ENCODE data around the gene SLCO2B1. TPM values are rescaled to one million over a fixed set of nuclear protein-coding genes. Genes with fewer than 3 reads are reported as not detected.

The SLCO2B1 gene
- total and polyA plus RNA-seq, 2 of the 8 experiments (the other 6 are each of a cell fraction or from before 2014, with no cell fraction given), result 0.03 TPM; not detected in 1

- H3K14ac ChIP-seq (ENCODE audit: insufficient read length), result no peak overlapping the region
- 100% methylated on average over 1 of the region's 3 CpGs; no CpG with 5 or more reads in 1 of the 2 experiments for WGBS, 2 experiments (ENCODE audit: extremely low coverage in 1 of 2, insufficient coverage in 1 of 2, insufficient read length in 1 of 2, insufficient replicate concordance in 2 of 2, low coverage in 1 of 2, low lambda C conversion rate in 2 of 2, missing lambda C conversion rate in 1 of 2)
- DNase-seq (ENCODE audit: low read depth in 1 of 2, low spot score in 2 of 2) (no peak), FAIRE-seq (no peak)
- H4K91ac ChIP-seq (replicated peaks; ENCODE audit: insufficient read length, low read length), result no peak overlapping the region
- H3K4me3 ChIP-seq (ENCODE audit: extremely low read depth in 1 of 4, insufficient read depth in 2 of 4, low read depth in 3 of 4, low read length in 4 of 4), result no peak overlapping the region
- H3K4me1 ChIP-seq (replicated peaks in 1 of 4; ENCODE audit: control insufficient read depth in 3 of 4, insufficient read depth in 4 of 4, low read length in 3 of 4), result no peaks in the 10 kb centered on the region
- H2AFZ ChIP-seq (ENCODE audit: low read length), result no peak overlapping the region
- H2BK15ac ChIP-seq (ENCODE audit: low read length), result no peak overlapping the region
- no peak overlapping the region for H3K4ac ChIP-seq (replicated peaks; ENCODE audit: insufficient read length, low read depth, low read length)
- H3K23ac ChIP-seq (ENCODE audit: insufficient read length), result no peak overlapping the region
- no peak overlapping the region for H2BK5ac ChIP-seq (ENCODE audit: low read depth, low read length)
- H2BK20ac ChIP-seq (ENCODE audit: low read length), result no peak overlapping the region
- H3K23me2 ChIP-seq (ENCODE audit: low read depth, low read length), result no peaks in the 10 kb centered on the region
- no peaks in the 10 kb centered on the region for H3K79me2 ChIP-seq (ENCODE audit: control insufficient read depth in 1 of 2, insufficient read depth in 2 of 2, low read length in 2 of 2)
- no peak overlapping the region for H3K18ac ChIP-seq (ENCODE audit: extremely low read depth, low read length)
- no peaks in the 10 kb centered on the region for H3K79me1 ChIP-seq (ENCODE audit: low read depth, low read length)
- CTCF ChIA-PET (ENCODE audit: partially characterized antibody), result interaction anchor here (0.6 to 29.8 kb wide), 23 partner anchors 10 to 352 kb away, joined by 3 to 952 read pairs (median 5); partner anchors contain the start of genes SLCO2B1 and TPBGL
- H3K27me3 ChIP-seq (replicated peaks in 1 of 4; ENCODE audit: control insufficient read depth in 3 of 4, extremely low read depth in 1 of 4, insufficient read depth in 3 of 4, low read length in 3 of 4), result no peaks in the 10 kb centered on the region
- no peak overlapping the region for H2BK12ac ChIP-seq (ENCODE audit: low read depth, low read length)
- TF ChIP-seq CTBP2 (IDR thresholded peaks at IDR 0.05; ENCODE audit: borderline replicate concordance, insufficient read depth, insufficient read length, low read length) (no peak), JUND (IDR thresholded peaks at IDR 0.05; ENCODE audit: low read length) (no peak), KDM1A (IDR thresholded peaks at IDR 0.05; ENCODE audit: borderline replicate concordance, low read length) (no peak), SRF (IDR thresholded peaks at IDR 0.05; ENCODE audit: low read depth, low read length) (no peak), TCF12 (IDR thresholded peaks at IDR 0.05; ENCODE audit: low read depth, low read length) (no peak), SP4 (IDR thresholded peaks at IDR 0.05; ENCODE audit: low read length) (no peak), MAFK (IDR thresholded peaks at IDR 0.05; ENCODE audit: low read depth, low read length) (no peak), HDAC2 (IDR thresholded peaks at IDR 0.05; ENCODE audit: borderline replicate concordance in 1 of 2, low read depth in 2 of 2, low read length in 2 of 2) (no peak), SP1 (IDR thresholded peaks at IDR 0.05; ENCODE audit: low read depth, low read length) (no peak), CEBPB (IDR thresholded peaks at IDR 0.05; ENCODE audit: low read depth, low read length) (no peak), RFX5 (IDR thresholded peaks at IDR 0.05; ENCODE audit: borderline replicate concordance, low read depth, low read length) (no peak)
- TF ChIP-seq, protein P1, sequence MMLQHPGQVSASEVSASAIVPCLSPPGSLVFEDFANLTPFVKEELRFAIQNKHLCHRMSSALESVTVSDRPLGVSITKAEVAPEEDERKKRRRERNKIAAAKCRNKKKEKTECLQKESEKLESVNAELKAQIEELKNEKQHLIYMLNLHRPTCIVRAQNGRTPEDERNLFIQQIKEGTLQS (IDR thresholded peaks at IDR 0.05; ENCODE audit: insufficient read depth, low read depth, low read length), result no peak
- POLR2A ChIA-PET (ENCODE audit: partially characterized antibody), result interaction anchor here (0.7 kb wide), 1 partner anchor 60 kb away, joined by 3 read pairs; no protein-coding TSS in a partner anchor
- peaks cover 0 to 2% of the 10 kb centered on the region in 2 experiments for H4K20me1 ChIP-seq (replicated peaks in 1 of 2; ENCODE audit: control insufficient read depth in 1 of 2, insufficient read depth in 2 of 2, low read length in 2 of 2)
- H4K8ac ChIP-seq (ENCODE audit: extremely low read depth, insufficient read depth, low read length), result no peak overlapping the region
- H3K36me3 ChIP-seq (ENCODE audit: control insufficient read depth in 2 of 4, insufficient read depth in 4 of 4, low read length in 3 of 4), result no peaks in the 10 kb centered on the region
- no peak overlapping the region for H3K27ac ChIP-seq (ENCODE audit: low read depth, low read length)
- no peak overlapping the region for H2BK120ac ChIP-seq (replicated peaks; ENCODE audit: low read depth, low read length)
- no peak overlapping the region for H2AK5ac ChIP-seq (ENCODE audit: low read depth, low read length)
- H3K9ac ChIP-seq (replicated peaks in 1 of 4; ENCODE audit: extremely low read depth in 1 of 4, low read depth in 3 of 4, low read length in 3 of 4), result no peak overlapping the region
- H3K4me2 ChIP-seq (ENCODE audit: insufficient read depth in 1 of 2, low read depth in 2 of 2, low read length in 2 of 2), result no peak overlapping the region
- no peaks in the 10 kb centered on the region for H3K9me3 ChIP-seq (ENCODE audit: insufficient read depth in 2 of 2, low read depth in 1 of 2, low read length in 1 of 2)
- H3K56ac ChIP-seq (replicated peaks; ENCODE audit: insufficient read length, low read depth, low read length), result no peak overlapping the region
- no peak overlapping the region for H4K5ac ChIP-seq (ENCODE audit: insufficient read length, low read depth, low read length)
These were observed 6.2 kb upstream of the SLCO2B1 start for GRCh38 chr11:75144716-75145014.

Measured in H1 (cell line).